HEK293 (cell line): Measurements from ENCODE around the gene ELOVL3.
A peak's percentile ranks its signal among the peaks of the same experiment; 100 is the strongest.

Experiments
- ATF2 ChIP-seq: fragments of 450-650 bp; formaldehyde crosslinking; IDR thresholded peaks from 2 replicates; pipeline ENCODE4 v1.5.1; 2016; ENCODE audit warnings: missing biosample characterization, missing genetic modification characterization, low read depth
- GLIS2 ChIP-seq: fragments of 450-650 bp; formaldehyde crosslinking; IDR thresholded peaks from 2 replicates; pipeline ENCODE4 v1.5.1; 2016; ENCODE audit warnings: missing biosample characterization, missing genetic modification characterization
- HOXC10 ChIP-seq: sonication (generic); formaldehyde crosslinking; IDR thresholded peaks from 2 replicates; pipeline ENCODE4 v1.8.1; 2023; ENCODE audit warnings: mild to moderate bottlenecking, missing genetic modification reagents
- IKZF3 ChIP-seq: fragments of 450-650 bp; IDR thresholded peaks from 2 replicates; pipeline ENCODE4 v1.5.0; 2018; ENCODE audit warnings: missing biosample characterization, mild to moderate bottlenecking, missing genetic modification characterization, moderate library complexity
- INSM2 ChIP-seq: fragments of 450-650 bp; formaldehyde crosslinking; IDR thresholded peaks from 2 replicates; pipeline ENCODE4 v1.5.1; 2016; ENCODE audit warnings: missing biosample characterization, missing genetic modification characterization
- MEIS1 ChIP-seq: sonication (generic); formaldehyde crosslinking; IDR thresholded peaks from 2 replicates; pipeline ENCODE4 v1.8.1; 2022; ENCODE audit warnings: missing genetic modification reagents, mild to moderate bottlenecking, borderline replicate concordance
- OVOL3 ChIP-seq: fragments of 450-650 bp; formaldehyde crosslinking; IDR thresholded peaks from 2 replicates; pipeline ENCODE4 v1.5.1; 2016; ENCODE audit warnings: missing biosample characterization, missing genetic modification characterization
- PATZ1 ChIP-seq: fragments of 450-650 bp; formaldehyde crosslinking; IDR thresholded peaks from 2 replicates; pipeline ENCODE4 v1.5.1; 2016; ENCODE audit warnings: missing biosample characterization, missing genetic modification characterization
- PRDM4 ChIP-seq: fragments of 450-650 bp; formaldehyde crosslinking; IDR thresholded peaks from 2 replicates; pipeline ENCODE4 v1.5.1; 2017; ENCODE audit warnings: missing biosample characterization, missing genetic modification characterization
- SETDB1 ChIP-seq: IDR thresholded peaks from one replicate; pipeline ENCODE4 v1.6.1; 2017; ENCODE audit warnings: mild to moderate bottlenecking, low read length, moderate library complexity, mixed read lengths; ENCODE audit not compliant: insufficient read length
- TRIM28 ChIP-seq: IDR thresholded peaks from 2 replicates; pipeline ENCODE4 v1.6.1; 2011; ENCODE audit warnings: low read length, control low read depth, borderline replicate concordance
- ZBTB17 ChIP-seq: fragments of 450-650 bp; formaldehyde crosslinking; IDR thresholded peaks from 2 replicates; pipeline ENCODE4 v1.5.1; 2016; ENCODE audit warnings: missing biosample characterization, missing genetic modification characterization
- ZFP41 ChIP-seq: fragments of 450-650 bp; formaldehyde crosslinking; IDR thresholded peaks from 2 replicates; pipeline ENCODE4 v1.5.1; 2016; ENCODE audit warnings: missing biosample characterization, missing genetic modification characterization, borderline replicate concordance
- ZNF114 ChIP-seq: fragments of 450-650 bp; formaldehyde crosslinking; IDR thresholded peaks from 2 replicates; pipeline ENCODE4 v1.5.0; 2017; ENCODE audit warnings: missing biosample characterization, missing genetic modification characterization
- ZNF133 ChIP-seq: fragments of 450-650 bp; formaldehyde crosslinking; IDR thresholded peaks from 2 replicates; pipeline ENCODE4 v1.5.1; 2016; ENCODE audit warnings: missing biosample characterization, missing genetic modification characterization
- ZNF239 ChIP-seq: fragments of 450-650 bp; formaldehyde crosslinking; IDR thresholded peaks from 2 replicates; pipeline ENCODE4 v1.5.1; 2016; ENCODE audit warnings: missing biosample characterization, missing genetic modification characterization
- ZNF335 ChIP-seq: fragments of 450-650 bp; formaldehyde crosslinking; conservative IDR thresholded peaks from 2 replicates; pipeline ENCODE4 v1.5.1; 2016; ENCODE audit warnings: missing biosample characterization, missing genetic modification characterization
- ZNF416 ChIP-seq: fragments of 450-650 bp; formaldehyde crosslinking; IDR thresholded peaks from 2 replicates; pipeline ENCODE4 v1.5.1; 2016; ENCODE audit warnings: missing biosample characterization, missing genetic modification characterization
- ZNF501 ChIP-seq: fragments of 450-650 bp; formaldehyde crosslinking; IDR thresholded peaks from 2 replicates; pipeline ENCODE4 v1.5.1; 2016; ENCODE audit warnings: missing biosample characterization, missing genetic modification characterization
- ZNF529 ChIP-seq: fragments of 450-650 bp; formaldehyde crosslinking; IDR thresholded peaks from 2 replicates; pipeline ENCODE4 v1.5.1; 2017; ENCODE audit warnings: missing genetic modification characterization, missing biosample characterization; ENCODE audit not compliant: insufficient replicate concordance
- ZNF561 ChIP-seq: fragments of 450-650 bp; IDR thresholded peaks from 2 replicates; pipeline ENCODE4 v1.5.1; 2018; ENCODE audit warnings: missing biosample characterization, missing genetic modification characterization, borderline replicate concordance
- ZNF600 ChIP-seq: fragments of 450-650 bp; formaldehyde crosslinking; IDR thresholded peaks from 2 replicates; pipeline ENCODE4 v1.5.1; 2016; ENCODE audit warnings: missing biosample characterization, missing genetic modification characterization
- ZNF626 ChIP-seq: fragments of 450-650 bp; sonication (Bioruptor Pico); formaldehyde crosslinking; IDR thresholded peaks from 2 replicates; pipeline ENCODE4 v1.5.1; 2018; ENCODE audit warnings: missing biosample characterization, missing genetic modification characterization, inconsistent platforms
- ZNF639 ChIP-seq: fragments of 450-650 bp; formaldehyde crosslinking; IDR thresholded peaks from 2 replicates; pipeline ENCODE4 v1.5.1; 2016; ENCODE audit warnings: missing biosample characterization, missing genetic modification characterization
- ZNF658 ChIP-seq: fragments of 450-650 bp; formaldehyde crosslinking; IDR thresholded peaks from 2 replicates; pipeline ENCODE4; 2016; ENCODE audit warnings: missing biosample characterization, missing genetic modification characterization
- ZNF704 ChIP-seq: fragments of 450-650 bp; formaldehyde crosslinking; IDR thresholded peaks from 2 replicates; pipeline ENCODE4 v1.5.1; 2016; ENCODE audit warnings: missing biosample characterization, missing genetic modification characterization
- ZNF785 ChIP-seq: fragments of 450-650 bp; formaldehyde crosslinking; IDR thresholded peaks from 2 replicates; pipeline ENCODE4 v1.5.1; 2016; ENCODE audit warnings: missing biosample characterization, missing genetic modification characterization
- ZNF791 ChIP-seq: fragments of 450-650 bp; formaldehyde crosslinking; IDR thresholded peaks from 2 replicates; pipeline ENCODE4 v1.5.1; 2016; ENCODE audit warnings: missing biosample characterization, missing genetic modification characterization
- TF ChIP-seq, protein P1 (sequence below): fragments of 450-650 bp; IDR thresholded peaks from 2 replicates; pipeline ENCODE4 v1.5.1; 2018; ENCODE audit warnings: missing biosample characterization, mild to moderate bottlenecking, missing genetic modification characterization

ELOVL3 gene

GRCh38 chr10:102230264-102230860, 4.3 kb downstream of the ELOVL3 start (continued):
- TF ChIP-seq OVOL3 (tag by site-specific recombination) (no peak), ZNF529 (tag by site-specific recombination) (no peak), ZNF335 (tag by site-specific recombination) (peak; percentile 98), ZNF626 (tag by site-specific recombination) (no peak), SETDB1 (no peak), ZBTB17 (tag by site-specific recombination) (peak; percentile 85), ZNF791 (tag by site-specific recombination) (no peak), ZNF639 (tag by site-specific recombination) (no peak), IKZF3 (tag by site-specific recombination) (peak; percentile 80; the same call in 1 of the 2 replicates), ZNF416 (no peak), TRIM28 (no peak), ZNF785 (tag by site-specific recombination) (no peak), PRDM4 (peak; percentile 37; the same call in 1 of the 2 replicates), INSM2 (tag by site-specific recombination) (0 out of 2 replicates have a peak, but pooled peaks have one; percentile 8), ZNF501 (peak; percentile 86), ATF2 (tag by site-specific recombination) (no peak), ZNF658 (tag by site-specific recombination) (no peak), GLIS2 (tag by site-specific recombination) (peak; percentile 92), MEIS1 (0 out of 2 replicates have a peak, but pooled peaks have one; percentile 18), ZNF600 (tag by site-specific recombination) (peak; percentile 61), ZNF239 (no peak), ZNF133 (no peak), ZNF704 (tag by site-specific recombination) (no peak), ZNF561 (no peak), ZNF114 (tag by site-specific recombination) (no peak), HOXC10 (CRISPR knock-in tag) (no peak), ZFP41 (no peak), PATZ1 (tag by site-specific recombination) (peak; percentile 100)
- TF ChIP-seq, protein P1, sequence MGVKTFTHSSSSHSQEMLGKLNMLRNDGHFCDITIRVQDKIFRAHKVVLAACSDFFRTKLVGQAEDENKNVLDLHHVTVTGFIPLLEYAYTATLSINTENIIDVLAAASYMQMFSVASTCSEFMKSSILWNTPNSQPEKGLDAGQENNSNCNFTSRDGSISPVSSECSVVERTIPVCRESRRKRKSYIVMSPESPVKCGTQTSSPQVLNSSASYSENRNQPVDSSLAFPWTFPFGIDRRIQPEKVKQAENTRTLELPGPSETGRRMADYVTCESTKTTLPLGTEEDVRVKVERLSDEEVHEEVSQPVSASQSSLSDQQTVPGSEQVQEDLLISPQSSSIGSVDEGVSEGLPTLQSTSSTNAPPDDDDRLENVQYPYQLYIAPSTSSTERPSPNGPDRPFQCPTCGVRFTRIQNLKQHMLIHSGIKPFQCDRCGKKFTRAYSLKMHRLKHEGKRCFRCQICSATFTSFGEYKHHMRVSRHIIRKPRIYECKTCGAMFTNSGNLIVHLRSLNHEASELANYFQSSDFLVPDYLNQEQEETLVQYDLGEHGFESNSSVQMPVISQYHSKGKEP: peak; percentile 40; the same call in 1 of the 2 replicates
